Stomach (tissue), 9 donors: ENCODE data around the gene D2HGDH. TPM values are rescaled to one million over a fixed set of nuclear protein-coding genes. Genes with fewer than 3 reads are reported as not detected.

Experiments used
- DNase-seq, 2 donors: peaks; one replicate each; pipeline versions ENCODE4 v3.0.0 to v3.0.0-alpha.2; 2013 to 2019
- H3K27ac ChIP-seq, 5 donors: fragments of 200-600 bp in 4 of 5; sonication (generic) in 4 of 5; one replicate each; pipeline ENCODE4 v1.5.1; 2013 to 2019; ENCODE audit warnings: mild to moderate bottlenecking in 1 of 5, moderate library complexity in 1 of 5
- H3K27me3 ChIP-seq, 3 donors: fragments of 200-600 bp; sonication (generic); one replicate each; pipeline ENCODE4 v1.5.1; 2017 to 2019; ENCODE audit warnings: mixed run types in 1 of 3
- H3K36me3 ChIP-seq, 4 donors: fragments of 200-600 bp; sonication (generic); 1 replicate in 3 of 4; 2 replicates in 1 of 4; pipeline ENCODE4 v1.5.1; 2016 to 2019
- H3K4me1 ChIP-seq, 4 donors: fragments of 200-600 bp; sonication (generic); one replicate each; pipeline ENCODE4 v1.5.1; 2016 to 2019
- H3K4me3 ChIP-seq, 4 donors: fragments of 200-600 bp; sonication (generic) in 3 of 4; one replicate each; pipeline ENCODE4 v1.5.1; 2016 to 2019; ENCODE audit warnings: mild to moderate bottlenecking in 1 of 4
- H3K9me3 ChIP-seq, 4 donors: fragments of 200-600 bp; sonication (generic); one replicate each; pipeline ENCODE4 v1.5.1; 2016 to 2019
- CTCF ChIP-seq, 7 experiments: fragments of 450-650 bp in 4 of 7; fragments of 200-600 bp in 3 of 7; sonication (generic) in 3 of 7; IDR thresholded peaks; one replicate each; pipeline ENCODE4 v1.5.1; 2016 to 2019; ENCODE audit warnings: antibody characterized with exemption in 7 of 7, control low read depth in 2 of 7, mild to moderate bottlenecking in 1 of 7
- EP300 ChIP-seq: sonication (generic); formaldehyde crosslinking; IDR thresholded peaks from one replicate; pipeline ENCODE4 v1.6.1; 2017; ENCODE audit warnings: antibody characterized with exemption
- POLR2A ChIP-seq, 4 donors: fragments of 450-650 bp; IDR thresholded peaks; one replicate each; pipeline ENCODE4 v1.6.1; 2016; ENCODE audit warnings: antibody characterized with exemption in 4 of 4, control low read depth in 2 of 4, mild to moderate bottlenecking in 1 of 4, moderate library complexity in 1 of 4
- POLR2AphosphoS5 ChIP-seq, 3 donors: sonication (generic); formaldehyde crosslinking; IDR thresholded peaks; one replicate each; pipeline ENCODE4 v1.6.1; 2016; ENCODE audit warnings: antibody characterized with exemption in 3 of 3
- WGBS, 5 donors: extraction: QIAGEN DNeasy Blood & Tissue Kit in 3 of 5; methylation state at CpG; one replicate each; pipeline versions ENCODE4 v1.1.5 to v1.1.7; 2013 to 2018; 5-methylcytosine and 5-hydroxymethylcytosine counted together
- intact Hi-C: fragments of 100-400 bp; cut with DNase I; formaldehyde crosslinking; loops from one replicate; pipeline ENCODE4 v1.15.1; 2023; ENCODE audit warnings: low total_unique reads
- polyA plus RNA-seq, 3 donors: library from polyadenylated mRNA; stranded (reverse); fragments of 200-250 nt; gene quantifications; one replicate each; pipeline ENCODE4 v1.2.3, GENCODE V29; 2013
- total RNA-seq, 5 donors: library from RNA; depleted of rRNA; stranded (reverse); fragments of >200 nt; gene quantifications; one replicate each; pipeline versions ENCODE4 v1.1.0 to v1.2.3, GENCODE V29; 2014 to 2016
- donor health status: healthy with polysubstance abuse.
- donor health status: Bipolar disorder and iron deficiency.
- donor health status: healthy.

Gene D2HGDH
- total and polyA plus RNA-seq, 8 donors: 17.3 to 369 (median 27.9) TPM

DNA sequence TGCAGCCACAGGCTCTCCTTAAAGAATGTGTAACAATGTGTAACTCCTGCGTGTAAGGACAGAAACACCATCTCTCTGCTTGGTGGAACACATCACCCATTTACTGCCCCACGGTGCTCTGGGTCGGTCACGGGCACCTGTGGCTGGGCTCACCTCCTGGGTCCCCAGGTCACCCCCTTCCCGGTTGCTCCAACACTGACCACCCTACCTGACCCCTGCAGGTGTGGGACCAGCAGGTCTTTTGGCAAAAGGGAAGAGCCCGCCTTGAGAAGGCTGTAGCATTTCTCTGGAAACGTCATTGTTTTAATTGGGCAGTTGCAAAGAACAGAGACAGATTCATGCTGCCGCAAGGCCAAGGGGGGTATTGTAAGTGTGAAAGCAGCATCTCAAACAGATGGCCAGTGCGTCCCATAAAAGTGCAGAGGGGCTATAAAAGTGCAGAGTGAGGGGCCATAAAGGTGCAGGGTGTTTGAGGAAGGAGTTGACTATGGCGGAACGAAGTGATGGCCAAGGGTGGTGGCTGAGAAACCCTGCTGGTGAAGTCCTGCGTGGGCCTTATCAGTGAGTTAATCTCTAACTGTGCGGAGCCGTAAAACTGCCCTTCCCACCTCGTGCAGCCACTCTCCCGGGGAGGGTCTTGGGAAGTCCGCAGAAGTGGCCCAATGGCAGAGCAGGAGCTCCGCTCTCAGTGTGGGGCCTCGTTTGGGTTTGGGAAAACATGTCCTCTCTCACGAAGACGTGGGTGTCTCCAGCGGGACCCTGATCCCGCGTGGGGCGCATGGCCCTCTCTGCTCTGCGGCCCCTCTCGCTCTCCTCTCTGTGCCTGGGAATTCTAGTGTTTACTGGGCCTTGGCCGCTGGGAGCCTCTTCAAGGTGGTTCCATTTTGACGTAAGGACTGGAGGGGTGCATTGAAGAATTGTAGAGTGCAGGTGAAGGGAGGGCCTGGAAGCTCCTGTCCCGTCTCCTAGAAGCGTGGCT lies 60.9 kb downstream of the D2HGDH start:
- no peak overlapping the region for H3K4me3 ChIP-seq
- no peaks in the 10 kb centered on the region for H3K4me1 ChIP-seq
- intact Hi-C loops: no loop called here
- no peak for DNase-seq
- H3K27ac ChIP-seq: no peak overlapping the region
- H3K36me3 ChIP-seq: no peaks in the 10 kb centered on the region
- WGBS, 5 donors: 83 to 86% (median 85%) methylated on average over 31 of the region's 31 CpGs
- H3K27me3 ChIP-seq: peaks cover 0 to 37% (median 4%) of the 10 kb centered on the region in 3 donors
- TF ChIP-seq POLR2AphosphoS5 (IDR thresholded peaks at IDR 0.05) (no peak), EP300 (no peak), CTCF (IDR thresholded peaks at IDR 0.05) (no peak), POLR2A (IDR thresholded peaks at IDR 0.05) (no peak)
- H3K9me3 ChIP-seq: no peaks in the 10 kb centered on the region

GRCh38 chr2:241796209-241796608 lies 61.8 kb downstream of the D2HGDH start:
- Histone ChIP-seq H3K4me3 (no peak overlapping the region), H3K9me3 (no peaks in the 10 kb centered on the region), H3K27me3 (peaks cover 0 to 44% (median 4%) of the 10 kb centered on the region in 3 donors), H3K4me1 (no peaks in the 10 kb centered on the region), H3K36me3 (no peaks in the 10 kb centered on the region), H3K27ac (no peak overlapping the region)
- intact Hi-C loops: no loop called here
- DNase-seq: no peak
- no peak for TF ChIP-seq POLR2AphosphoS5 (IDR thresholded peaks at IDR 0.05)
- no peak for TF ChIP-seq CTCF (IDR thresholded peaks at IDR 0.05)
- no peak for TF ChIP-seq EP300
- TF ChIP-seq POLR2A (IDR thresholded peaks at IDR 0.05): no peak
- 90 to 97% (median 95%) methylated on average over 10 to 13 of the region's 13 CpGs for WGBS, 5 donors

- Histone ChIP-seq H3K36me3 (no peaks in the 10 kb centered on the region), H3K9me3 (no peaks in the 10 kb centered on the region), H3K4me3 (no peak overlapping the region), H3K4me1 (no peaks in the 10 kb centered on the region), H3K27ac (no peak overlapping the region), H3K27me3 (peaks cover 0 to 49% (median 4%) of the 10 kb centered on the region in 3 donors)
- 84 to 95% (median 87%) methylated on average over 11 to 13 of the region's 13 CpGs for WGBS, 5 donors
- DNase-seq: no peak
- intact Hi-C loops: no loop called here
- TF ChIP-seq POLR2A (IDR thresholded peaks at IDR 0.05): no peak
- TF ChIP-seq EP300: no peak
- no peak for TF ChIP-seq POLR2AphosphoS5 (IDR thresholded peaks at IDR 0.05)
- no peak for TF ChIP-seq CTCF (IDR thresholded peaks at IDR 0.05)
Observed at GRCh38 chr2:241796610-241797138, 62.2 kb downstream of the D2HGDH start.

- peak in 1 of 2 donors; percentile 5 for DNase-seq
Observed at GRCh38 chr2:241797441-241798080, 63.1 kb downstream of the D2HGDH start.

More at GRCh38 chr2:241797441-241798080, 63.1 kb downstream of the D2HGDH start:
- Histone ChIP-seq H3K9me3 (no peaks in the 10 kb centered on the region), H3K4me1 (no peaks in the 10 kb centered on the region), H3K4me3 (no peak overlapping the region), H3K36me3 (no peaks in the 10 kb centered on the region), H3K27me3 (peaks cover under 1 to 57% (median 4%) of the 10 kb centered on the region in 3 donors), H3K27ac (no peak overlapping the region)
- no peak for TF ChIP-seq CTCF (IDR thresholded peaks at IDR 0.05)
- no peak for TF ChIP-seq POLR2A (IDR thresholded peaks at IDR 0.05)
- no peak for TF ChIP-seq POLR2AphosphoS5 (IDR thresholded peaks at IDR 0.05)
- TF ChIP-seq EP300: no peak
- 79 to 84% (median 83%) methylated on average over 19 of the region's 19 CpGs for WGBS, 5 donors
- intact Hi-C loops: no loop called here
